ENCODE measurements around the gene LACC1. TPM values are rescaled to one million over a fixed set of nuclear protein-coding genes. Genes with fewer than 3 reads are reported as not detected.

Gene LACC1
- total RNA-seq, 1 donor from 2014 or later = 10.3 TPM

- H3K4me3 ChIP-seq = no peak overlapping the region
- no peaks in the 10 kb centered on the region for H3K9me3 ChIP-seq
- no peak for TF ChIP-seq CTCF (IDR thresholded peaks at IDR 0.05)
- no peak for ATAC-seq
- DNase-seq = no peak
- H3K27ac ChIP-seq = no peak overlapping the region
- intact Hi-C loops (cut with DNase I) = no loop called here
- no peaks in the 10 kb centered on the region for H3K36me3 ChIP-seq
- H3K4me1 ChIP-seq = no peaks in the 10 kb centered on the region
- no peaks in the 10 kb centered on the region for H3K27me3 ChIP-seq
Measured at GRCh38 chr13:43933378-43933777, 53.7 kb downstream of the LACC1 start.

- intact Hi-C loops (cut with DNase I) = no loop called here
- DNase-seq (no peak), ATAC-seq (no peak)
- no peaks in the 10 kb centered on the region for H3K9me3 ChIP-seq
- no peak overlapping the region for H3K4me3 ChIP-seq
- TF ChIP-seq CTCF (IDR thresholded peaks at IDR 0.05) = no peak
- no peaks in the 10 kb centered on the region for H3K27me3 ChIP-seq
- no peaks in the 10 kb centered on the region for H3K36me3 ChIP-seq
- peaks cover 8% of the 10 kb centered on the region for H3K4me1 ChIP-seq
- no peak overlapping the region for H3K27ac ChIP-seq
Measured at GRCh38 chr13:43934273-43934672, 54.6 kb downstream of the LACC1 start.

GRCh38 chr13:43935878-43936277, 56.2 kb downstream of the LACC1 start:
- Histone ChIP-seq H3K4me3 (no peak overlapping the region), H3K9me3 (no peaks in the 10 kb centered on the region), H3K4me1 (peaks cover 8% of the 10 kb centered on the region), H3K27me3 (no peaks in the 10 kb centered on the region), H3K27ac (no peak overlapping the region), H3K36me3 (no peaks in the 10 kb centered on the region)
- ATAC-seq (no peak), DNase-seq (no peak)
- intact Hi-C loops (cut with DNase I) = no loop called here
- TF ChIP-seq CTCF (IDR thresholded peaks at IDR 0.05) = no peak

- ATAC-seq = no peak
- H3K27ac ChIP-seq = no peak overlapping the region
- no peaks in the 10 kb centered on the region for H3K36me3 ChIP-seq
- no peak for DNase-seq
- TF ChIP-seq CTCF (IDR thresholded peaks at IDR 0.05) = no peak
- H3K4me1 ChIP-seq = peaks cover 8% of the 10 kb centered on the region
- H3K27me3 ChIP-seq = no peaks in the 10 kb centered on the region
- no peak overlapping the region for H3K4me3 ChIP-seq
- H3K9me3 ChIP-seq = no peaks in the 10 kb centered on the region
- intact Hi-C loops (cut with DNase I) = no loop called here
Measured at GRCh38 chr13:43936647-43937046, 56.9 kb downstream of the LACC1 start.

- Histone ChIP-seq H3K27ac (no peak overlapping the region), H3K4me3 (no peak overlapping the region), H3K36me3 (no peaks in the 10 kb centered on the region), H3K27me3 (no peaks in the 10 kb centered on the region), H3K4me1 (peaks cover 8% of the 10 kb centered on the region), H3K9me3 (no peaks in the 10 kb centered on the region)
- DNase-seq (no peak), ATAC-seq (no peak)
- intact Hi-C loops (cut with DNase I) = no loop called here
- TF ChIP-seq CTCF (IDR thresholded peaks at IDR 0.05) = no peak
Measured at GRCh38 chr13:43937839-43938238, 58.1 kb downstream of the LACC1 start.

GRCh38 chr13:43938449-43938848, 58.7 kb downstream of the LACC1 start:
- intact Hi-C loops (cut with DNase I) = no loop called here
- H3K36me3 ChIP-seq = no peaks in the 10 kb centered on the region
- no peak overlapping the region for H3K4me3 ChIP-seq
- no peaks in the 10 kb centered on the region for H3K27me3 ChIP-seq
- no peak for DNase-seq
- no peak for ATAC-seq
- H3K27ac ChIP-seq = no peak overlapping the region
- H3K9me3 ChIP-seq = no peaks in the 10 kb centered on the region
- TF ChIP-seq CTCF (IDR thresholded peaks at IDR 0.05) = no peak
- peaks cover 8% of the 10 kb centered on the region for H3K4me1 ChIP-seq
